ENCODE measurements around the gene OOSP4A. TPM values are rescaled to one million over a fixed set of nuclear protein-coding genes. Genes with fewer than 3 reads are reported as not detected.

Gene OOSP4A
- total and polyA plus RNA-seq, 2 of the 4 experiments (the other 2 are of a cell fraction), result not detected

- no peak overlapping the region for H4K5ac ChIP-seq (ENCODE audit: low read depth, low read length)
- no peak overlapping the region for H3K9ac ChIP-seq (ENCODE audit: low read depth, low read length)
- in situ Hi-C loops (cut with MboI; ENCODE audit: low sequenced_read_pairs) (no loop called here), dilution Hi-C loops (cut with HindIII; ENCODE audit: low sequenced_read_pairs, unreplicated experiment) (no loop called here), intact Hi-C loops (cut with micrococcal nuclease) (loop anchor here (1.0 kb wide), 1 partner anchor 96 kb away; no protein-coding TSS in a partner anchor)
- ATAC-seq (ENCODE audit: low read depth) (no peak), DNase-seq (peak; percentile 7)
- no peak overlapping the region for H2BK5ac ChIP-seq (ENCODE audit: low read depth, low read length, poor library complexity, severe bottlenecking)
- H3K79me1 ChIP-seq (ENCODE audit: low read depth in 1 of 2, low read length in 2 of 2), result no peaks in the 10 kb centered on the region
- WGBS, 2 experiments (ENCODE audit: extremely low coverage in 2 of 2, insufficient read length in 1 of 2), result no CpG with 5 or more reads among the region's 3 CpGs
- H4K8ac ChIP-seq (ENCODE audit: low read depth in 2 of 2, low read length in 2 of 2), result no peak overlapping the region
- no peak overlapping the region for H3K14ac ChIP-seq (replicated peaks; ENCODE audit: low read depth, low read length)
- TF ChIP-seq RFX5 (IDR thresholded peaks at IDR 0.05; ENCODE audit: low read depth, low read length) (no peak), CTCF (conservative IDR thresholded peaks at IDR 0.05; ENCODE audit: low read depth, low read length) (peak; percentile 52), MXI1 (IDR thresholded peaks at IDR 0.05; ENCODE audit: borderline replicate concordance, low read depth, low read length) (no peak), POLR2A (IDR thresholded peaks at IDR 0.05; ENCODE audit: low read depth, low read length) (no peak), MAFK (IDR thresholded peaks at IDR 0.05; ENCODE audit: low read depth, low read length) (no peak), BHLHE40 (IDR thresholded peaks at IDR 0.05; ENCODE audit: low read depth, low read length) (no peak), CEBPB (IDR thresholded peaks at IDR 0.05; ENCODE audit: low read depth, low read length) (no peak), FOS (IDR thresholded peaks at IDR 0.05; ENCODE audit: low read depth, low read length) (no peak), USF2 (IDR thresholded peaks at IDR 0.05; ENCODE audit: low read depth, low read length) (no peak), RAD21 (IDR thresholded peaks at IDR 0.05; ENCODE audit: low read length) (peak; percentile 47), RCOR1 (IDR thresholded peaks at IDR 0.05; ENCODE audit: insufficient replicate concordance, low read length) (no peak), CHD1 (IDR thresholded peaks at IDR 0.05; ENCODE audit: low read depth, low read length) (no peak), SMC3 (IDR thresholded peaks at IDR 0.05; ENCODE audit: low read depth, low read length) (peak; percentile 27; the same call in 1 of the 2 replicates), MAZ (IDR thresholded peaks at IDR 0.05; ENCODE audit: borderline replicate concordance, low read depth, low read length) (no peak), ELK1 (IDR thresholded peaks at IDR 0.05; ENCODE audit: borderline replicate concordance, low read depth, low read length) (no peak), NFE2L2 (IDR thresholded peaks at IDR 0.05; ENCODE audit: low read depth, low read length) (no peak)
- H2AK9ac ChIP-seq (replicated peaks; ENCODE audit: low read depth, low read length, poor library complexity), result no peak overlapping the region
- BruUV-seq (replicated peaks), result no TSS peak
- H3K23ac ChIP-seq (ENCODE audit: low read depth, low read length), result no peak overlapping the region
- no peak overlapping the region for H2AFZ ChIP-seq (replicated peaks; ENCODE audit: low read length, poor library complexity)
- H3K18ac ChIP-seq (ENCODE audit: low read depth, low read length), result no peak overlapping the region
- H2AK5ac ChIP-seq (ENCODE audit: low read depth, low read length), result no peak overlapping the region
- no peak overlapping the region for H3K4me2 ChIP-seq (ENCODE audit: low read depth, low read length)
- H3K4me3 ChIP-seq (ENCODE audit: insufficient read depth, low read depth, low read length), result no peak overlapping the region
- H3K9me3 ChIP-seq (ENCODE audit: control insufficient read depth, insufficient read depth, low read length), result peaks cover 4% of the 10 kb centered on the region
- H2BK120ac ChIP-seq (ENCODE audit: low read depth, low read length), result no peak overlapping the region
- ChIA-PET POLR2A (ENCODE audit: unreplicated experiment) (no interaction called here), CTCF (interaction anchor here (0.6 to 1.7 kb wide), 3 partner anchors 9 to 79 kb away, joined by 3 to 6 read pairs (median 5); no protein-coding TSS in a partner anchor)
- H4K20me1 ChIP-seq (ENCODE audit: insufficient read depth, low read length), result no peaks in the 10 kb centered on the region
- H3K36me3 ChIP-seq (ENCODE audit: control insufficient read depth, insufficient read depth, low read length), result no peaks in the 10 kb centered on the region
- no peak overlapping the region for H4K91ac ChIP-seq (ENCODE audit: insufficient read depth, low read depth, low read length)
- no peaks in the 10 kb centered on the region for H3K27me3 ChIP-seq (ENCODE audit: control insufficient read depth, insufficient read depth, low read length)
- H3K4me1 ChIP-seq (ENCODE audit: control insufficient read depth, insufficient read depth, low read length), result no peaks in the 10 kb centered on the region
- no peak overlapping the region for H3K27ac ChIP-seq (ENCODE audit: insufficient read depth, low read length)
- H3K56ac ChIP-seq (ENCODE audit: extremely low read depth, insufficient read depth, low read length), result no peak overlapping the region
- H3K9me1 ChIP-seq (ENCODE audit: insufficient read depth, low read length), result no peaks in the 10 kb centered on the region
- H2BK20ac ChIP-seq (ENCODE audit: low read depth, low read length), result no peak overlapping the region
- H2BK15ac ChIP-seq (ENCODE audit: low read depth, low read length), result no peak overlapping the region
- no peak overlapping the region for H3K4ac ChIP-seq (ENCODE audit: low read depth, low read length)
Measured at GRCh38 chr11:59918987-59919589, 44.7 kb upstream of the OOSP4A start.

Data from IMR-90 (cell line).